GM20000 (cell line): ENCODE data around the gene JAZF1.

Experiments
- DNase-seq: peaks from one replicate; pipeline ENCODE4 v3.0.0; 2012; ENCODE audit warnings: low spot score
- TF ChIP-seq, protein P1 (sequence below): IDR thresholded peaks from 2 replicates; pipeline ENCODE4 v1.5.1; 2012; ENCODE audit warnings: mild to moderate bottlenecking, control low read depth; ENCODE audit errors: extremely low read depth, missing control alignments

Gene JAZF1

DNA sequence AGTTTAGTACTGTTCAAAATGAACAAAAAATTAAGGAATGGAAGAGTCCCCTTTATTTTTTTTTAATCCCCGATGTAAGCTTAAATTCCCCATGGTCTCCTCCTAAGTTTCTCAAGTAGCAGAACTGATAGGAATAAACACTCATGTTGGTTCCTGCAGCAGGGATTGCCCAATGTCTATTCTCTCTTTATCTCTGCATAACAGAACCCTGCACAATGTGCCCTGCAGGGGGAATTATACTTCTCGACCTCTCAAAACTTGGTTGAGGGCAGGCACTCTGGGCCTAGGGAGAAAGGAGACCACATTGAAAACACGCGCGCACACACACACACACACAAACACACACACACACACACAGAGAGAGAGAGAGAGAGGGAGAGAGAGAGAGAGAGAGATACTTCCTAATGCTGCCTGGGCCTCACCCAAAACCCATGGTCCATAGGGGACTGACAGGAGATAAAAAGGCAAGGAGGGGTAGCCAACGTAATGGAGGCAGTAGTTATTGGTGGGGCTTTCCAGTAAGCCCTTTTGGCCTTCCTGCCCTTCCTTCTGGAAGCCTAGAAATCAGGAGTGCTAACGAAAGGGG, 22.7 kb downstream of the JAZF1 start:
- DNase-seq, result no peak
- TF ChIP-seq, protein P1, sequence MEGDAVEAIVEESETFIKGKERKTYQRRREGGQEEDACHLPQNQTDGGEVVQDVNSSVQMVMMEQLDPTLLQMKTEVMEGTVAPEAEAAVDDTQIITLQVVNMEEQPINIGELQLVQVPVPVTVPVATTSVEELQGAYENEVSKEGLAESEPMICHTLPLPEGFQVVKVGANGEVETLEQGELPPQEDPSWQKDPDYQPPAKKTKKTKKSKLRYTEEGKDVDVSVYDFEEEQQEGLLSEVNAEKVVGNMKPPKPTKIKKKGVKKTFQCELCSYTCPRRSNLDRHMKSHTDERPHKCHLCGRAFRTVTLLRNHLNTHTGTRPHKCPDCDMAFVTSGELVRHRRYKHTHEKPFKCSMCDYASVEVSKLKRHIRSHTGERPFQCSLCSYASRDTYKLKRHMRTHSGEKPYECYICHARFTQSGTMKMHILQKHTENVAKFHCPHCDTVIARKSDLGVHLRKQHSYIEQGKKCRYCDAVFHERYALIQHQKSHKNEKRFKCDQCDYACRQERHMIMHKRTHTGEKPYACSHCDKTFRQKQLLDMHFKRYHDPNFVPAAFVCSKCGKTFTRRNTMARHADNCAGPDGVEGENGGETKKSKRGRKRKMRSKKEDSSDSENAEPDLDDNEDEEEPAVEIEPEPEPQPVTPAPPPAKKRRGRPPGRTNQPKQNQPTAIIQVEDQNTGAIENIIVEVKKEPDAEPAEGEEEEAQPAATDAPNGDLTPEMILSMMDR, result no peak

DNA sequence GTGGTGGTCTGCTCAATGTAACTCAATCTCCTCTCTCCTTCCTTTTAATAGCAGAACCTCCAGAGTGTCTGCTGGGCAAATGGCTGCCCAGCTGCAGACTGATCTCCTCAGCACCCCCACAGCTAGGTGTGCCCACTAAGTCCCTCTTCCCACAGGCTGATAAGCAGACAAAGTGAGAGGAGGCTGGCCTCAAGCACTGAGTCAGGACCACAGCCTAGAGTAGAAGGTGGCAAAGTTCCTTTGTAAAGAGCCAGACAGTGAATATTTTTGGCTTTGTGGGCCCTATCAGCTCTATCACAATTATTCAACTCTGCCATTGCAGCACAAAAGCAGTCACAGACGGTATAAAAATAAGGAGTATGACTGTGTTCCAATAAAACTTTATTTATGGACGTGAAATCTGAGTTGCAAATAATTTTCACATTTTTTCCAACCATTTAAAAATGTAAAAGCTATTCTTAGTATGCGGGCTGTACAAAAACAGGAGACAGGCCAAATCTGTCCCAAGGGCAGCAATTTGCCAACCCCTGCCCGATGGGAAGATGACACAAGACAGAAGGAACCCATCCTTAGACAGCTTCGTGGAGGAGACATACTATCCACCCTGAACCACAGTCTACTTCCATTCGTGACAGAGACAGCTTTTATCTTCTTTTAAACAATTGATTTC, 23.4 kb downstream of the JAZF1 start:
- no peak for DNase-seq
- TF ChIP-seq, protein P1, result no peak

DNA sequence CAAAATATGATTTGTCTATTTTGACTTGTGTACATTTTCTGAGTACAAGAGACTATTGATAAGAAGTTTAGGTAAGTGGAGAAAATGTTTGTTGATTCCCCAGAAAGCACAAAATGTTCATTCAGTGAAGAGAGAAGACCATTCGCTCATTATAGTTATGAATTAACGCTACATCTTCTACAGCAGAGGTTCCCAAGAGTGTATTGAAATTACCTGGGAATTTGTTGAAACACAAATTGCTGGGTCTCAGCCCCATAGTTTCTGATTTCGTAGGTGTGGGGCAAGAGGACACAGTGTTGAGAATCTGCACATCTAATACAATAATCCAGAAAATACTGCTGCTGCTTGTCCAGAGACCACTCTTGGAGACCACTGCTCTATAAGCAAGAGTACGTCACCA, 24.2 kb downstream of the JAZF1 start:
- TF ChIP-seq, protein P1, result no peak
- no peak for DNase-seq

DNA sequence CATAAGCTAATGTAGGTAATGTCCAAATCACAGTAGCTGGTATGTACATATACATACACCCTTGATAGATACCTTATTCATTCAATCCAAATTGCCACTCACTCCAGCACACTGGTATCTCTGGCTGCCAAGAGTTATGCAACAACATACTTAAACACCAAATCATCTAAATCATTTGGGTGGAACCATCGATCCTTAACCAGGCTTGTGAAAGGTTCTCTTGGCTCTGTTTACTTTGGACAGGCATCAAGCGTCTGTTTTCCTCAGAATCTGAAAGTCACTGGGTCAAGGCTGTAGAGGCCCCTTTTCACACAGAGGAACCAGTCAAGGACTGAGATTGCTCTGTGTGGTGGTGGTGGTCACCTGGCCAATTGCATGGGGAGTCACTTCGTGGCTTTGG, 24.6 kb downstream of the JAZF1 start:
- TF ChIP-seq, protein P1, result no peak
- no peak for DNase-seq

DNA sequence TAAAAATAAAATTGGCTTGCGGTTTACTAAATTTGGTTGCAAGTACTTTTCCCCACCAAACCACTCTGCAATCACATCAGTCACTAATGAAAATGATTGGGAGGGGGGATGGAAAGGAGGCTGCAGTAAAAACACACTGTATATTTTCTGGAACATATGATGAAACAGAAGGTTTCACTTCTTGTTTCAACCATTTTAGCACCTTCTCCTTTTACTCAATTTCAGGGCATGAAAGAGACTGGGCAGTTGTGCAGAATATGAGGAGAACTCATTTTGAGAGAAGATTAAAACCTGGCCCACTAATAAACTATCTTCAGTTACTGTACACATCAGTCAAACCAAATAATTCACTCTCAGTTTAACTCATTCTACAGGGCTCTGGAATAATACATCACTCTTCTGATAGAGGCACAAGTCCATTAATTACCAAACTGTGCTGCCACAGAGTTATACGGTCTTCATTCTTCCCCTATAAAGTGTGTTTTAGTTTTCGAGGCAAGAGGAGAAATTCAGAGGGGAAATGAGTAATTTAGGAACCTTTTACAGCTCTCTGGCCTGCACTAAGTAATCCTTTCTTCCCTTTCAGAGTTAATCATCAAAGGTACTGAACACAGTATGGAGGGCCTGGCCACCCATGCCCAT, 25.5 kb downstream of the JAZF1 start:
- TF ChIP-seq, protein P1, result no peak
- DNase-seq, result peak; percentile 51

DNA sequence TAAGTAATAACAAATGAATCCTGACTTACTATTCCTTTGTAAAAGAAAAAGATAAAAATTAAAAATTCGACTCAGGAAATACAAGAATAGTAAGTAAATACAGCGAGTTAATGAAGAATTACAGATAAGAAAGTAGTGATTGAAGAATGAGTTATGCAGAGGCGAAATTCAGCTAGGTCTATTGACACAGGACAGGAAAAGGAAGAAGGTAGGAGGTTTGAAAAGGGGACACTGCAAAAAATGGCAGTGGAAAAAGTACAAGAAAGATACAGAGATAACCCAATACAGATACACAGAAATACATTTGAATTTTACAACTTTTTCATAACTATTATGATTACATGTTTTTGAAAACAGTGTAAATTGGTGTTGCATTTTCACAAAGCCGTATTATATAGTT, 28.0 kb downstream of the JAZF1 start:
- no peak for DNase-seq
- TF ChIP-seq, protein P1, result no peak

DNA sequence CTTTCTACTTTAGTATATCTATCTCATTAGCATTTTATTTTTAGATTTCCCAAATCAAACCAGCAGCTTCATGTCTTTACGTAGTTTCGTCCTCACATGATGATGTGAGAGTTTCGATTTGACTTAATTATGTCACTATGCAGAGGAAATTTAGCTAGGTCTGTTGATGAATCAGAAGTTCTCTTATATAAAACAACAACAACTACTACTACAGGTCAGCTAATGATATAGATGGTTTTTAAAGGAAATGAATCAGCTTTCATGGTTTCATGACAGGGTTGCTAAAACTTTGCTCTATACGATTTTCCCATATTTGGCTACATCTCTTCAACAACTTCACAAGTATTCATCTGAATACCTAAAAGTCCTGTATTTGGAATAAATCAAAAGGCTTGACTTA, 28.6 kb downstream of the JAZF1 start:
- TF ChIP-seq, protein P1, result no peak
- peak; percentile 34 for DNase-seq
